ENCODE data around the gene TMEM18. TPM values are rescaled to one million over a fixed set of nuclear protein-coding genes. Genes with fewer than 3 reads are reported as not detected.

The TMEM18 gene
- total RNA-seq, 4 donors from 2014 or later = 11.0 to 31.0 (median 14.5) TPM

- Histone ChIP-seq H3K4me3 (no peak overlapping the region), H3K27ac (no peak overlapping the region), H3K4me1 (no peaks in the 10 kb centered on the region), H3K36me3 (no peaks in the 10 kb centered on the region), H3K9me3 (no peaks in the 10 kb centered on the region), H3K27me3 (peaks cover 7% of the 10 kb centered on the region)
- no peak for DNase-seq
- in situ Hi-C loops (cut with MboI; ENCODE audit: low pct_ligation_motif_present in 1 of 4, low pct_unique_long_range_greater_than_20kb in 1 of 4, low sequenced_read_pairs in 3 of 4) = no loop called here
- intact Hi-C loops (cut with DNase I; ENCODE audit: low total_unique reads) = no loop called here
- WGBS, 2 donors (ENCODE audit: low coverage in 1 of 2) = 82% methylated on average over 23 of the region's 26 CpGs; no CpG with 5 or more reads in 1 of the 2 donors
- TF ChIP-seq POLR2A (IDR thresholded peaks at IDR 0.05) = no peak
- no peak for TF ChIP-seq POLR2AphosphoS5 (IDR thresholded peaks at IDR 0.05)
- no peak for TF ChIP-seq CTCF (IDR thresholded peaks at IDR 0.05)
- no peak for TF ChIP-seq EP300 (IDR thresholded peaks at IDR 0.05; ENCODE audit: low read depth)
Measured at GRCh38 chr2:648476-649424, 28.5 kb downstream of the TMEM18 start.

- no peaks in the 10 kb centered on the region for H3K36me3 ChIP-seq
- 60 to 87% methylated on average over 1 to 16 of the region's 16 CpGs for WGBS, 2 donors (ENCODE audit: low coverage in 1 of 2)
- in situ Hi-C loops (cut with MboI; ENCODE audit: low pct_ligation_motif_present in 1 of 4, low pct_unique_long_range_greater_than_20kb in 1 of 4, low sequenced_read_pairs in 3 of 4) (no loop called here), intact Hi-C loops (cut with DNase I; ENCODE audit: low total_unique reads) (no loop called here)
- no peaks in the 10 kb centered on the region for H3K4me1 ChIP-seq
- H3K9me3 ChIP-seq = no peaks in the 10 kb centered on the region
- TF ChIP-seq EP300 (IDR thresholded peaks at IDR 0.05; ENCODE audit: low read depth) (no peak), POLR2AphosphoS5 (IDR thresholded peaks at IDR 0.05) (no peak)
- peaks cover 7% of the 10 kb centered on the region for H3K27me3 ChIP-seq
- H3K27ac ChIP-seq = no peak overlapping the region
- no peak overlapping the region for H3K4me3 ChIP-seq
- no peak for DNase-seq
Measured at GRCh38 chr2:647691-648231, 29.4 kb downstream of the TMEM18 start.

GRCh38 chr2:647003-647560 lies 30.1 kb downstream of the TMEM18 start:
- Histone ChIP-seq H3K27me3 (peaks cover 7% of the 10 kb centered on the region), H3K4me1 (no peaks in the 10 kb centered on the region), H3K27ac (no peak overlapping the region), H3K36me3 (no peaks in the 10 kb centered on the region), H3K4me3 (no peak overlapping the region), H3K9me3 (no peaks in the 10 kb centered on the region)
- no peak for DNase-seq
- 77 to 79% methylated on average over 6 to 10 of the region's 10 CpGs for WGBS, 2 donors (ENCODE audit: low coverage in 1 of 2)
- TF ChIP-seq POLR2AphosphoS5 (IDR thresholded peaks at IDR 0.05) = no peak
- TF ChIP-seq EP300 (IDR thresholded peaks at IDR 0.05; ENCODE audit: low read depth) = no peak
- TF ChIP-seq POLR2A (IDR thresholded peaks at IDR 0.05) = no peak
- TF ChIP-seq CTCF (IDR thresholded peaks at IDR 0.05) = no peak
- in situ Hi-C loops (cut with MboI; ENCODE audit: low pct_ligation_motif_present in 1 of 4, low pct_unique_long_range_greater_than_20kb in 1 of 4, low sequenced_read_pairs in 3 of 4) (no loop called here), intact Hi-C loops (cut with DNase I; ENCODE audit: low total_unique reads) (no loop called here)

- H3K27me3 ChIP-seq = peaks cover 7% of the 10 kb centered on the region
- DNase-seq = no peak
- WGBS, 2 donors (ENCODE audit: low coverage in 1 of 2) = 56% methylated on average over 5 of the region's 5 CpGs; no CpG with 5 or more reads in 1 of the 2 donors
- no peaks in the 10 kb centered on the region for H3K36me3 ChIP-seq
- TF ChIP-seq POLR2AphosphoS5 (IDR thresholded peaks at IDR 0.05) (no peak), CTCF (IDR thresholded peaks at IDR 0.05) (no peak), POLR2A (IDR thresholded peaks at IDR 0.05) (no peak), EP300 (IDR thresholded peaks at IDR 0.05; ENCODE audit: low read depth) (no peak)
- in situ Hi-C loops (cut with MboI; ENCODE audit: low pct_ligation_motif_present in 1 of 4, low pct_unique_long_range_greater_than_20kb in 1 of 4, low sequenced_read_pairs in 3 of 4) = no loop called here
- intact Hi-C loops (cut with DNase I; ENCODE audit: low total_unique reads) = loop anchor here (5.0 kb wide), 1 partner anchor 398 kb away; no protein-coding TSS in a partner anchor
- no peak overlapping the region for H3K27ac ChIP-seq
- no peaks in the 10 kb centered on the region for H3K4me1 ChIP-seq
- no peak overlapping the region for H3K4me3 ChIP-seq
- H3K9me3 ChIP-seq = no peaks in the 10 kb centered on the region
Measured at GRCh38 chr2:644871-645270, 32.3 kb downstream of the TMEM18 start.

Measured in transverse colon (tissue), 4 donors.